Transverse colon (tissue), 4 donors: ENCODE data around the gene UAP1L1. TPM values are rescaled to one million over a fixed set of nuclear protein-coding genes. Genes with fewer than 3 reads are reported as not detected.

Source experiments
- DNase-seq: peaks from one replicate; pipeline ENCODE4 v3.0.0-alpha.2; 2019
- H3K27ac ChIP-seq, 4 donors: fragments of 200-600 bp; sonication (generic); 2 replicates each; pipeline ENCODE4 v1.5.1; 2016 to 2018; ENCODE audit warnings: inconsistent platforms in 4 of 4
- H3K27me3 ChIP-seq: fragments of 200-600 bp; sonication (generic); 2 replicates; pipeline ENCODE4 v1.5.1; 2017; ENCODE audit warnings: inconsistent platforms
- H3K36me3 ChIP-seq, 4 donors: fragments of 200-600 bp; sonication (generic); 2 replicates each; pipeline ENCODE4 v1.5.1; 2017 to 2019; ENCODE audit warnings: inconsistent platforms in 4 of 4
- H3K4me1 ChIP-seq, 4 donors: fragments of 200-600 bp; sonication (generic); 2 replicates each; pipeline ENCODE4 v1.5.1; 2017 to 2020; ENCODE audit warnings: inconsistent platforms in 4 of 4
- H3K4me3 ChIP-seq, 4 donors: fragments of 200-600 bp; sonication (generic); 1 replicate in 1 of 4; 2 replicates in 3 of 4; pipeline versions ENCODE4 v1.5.1 to v1.6.1; 2017 to 2019; ENCODE audit warnings: inconsistent platforms in 4 of 4
- H3K9me3 ChIP-seq, 2 donors: fragments of 200-600 bp; sonication (generic); 2 replicates each; pipeline ENCODE4 v1.5.1; 2017 to 2019; ENCODE audit warnings: inconsistent platforms in 2 of 2
- CTCF ChIP-seq, 5 experiments: fragments of 200-600 bp in 3 of 5; fragments of 450-650 bp in 2 of 5; sonication (generic) in 3 of 5; IDR thresholded peaks; 1 replicate in 2 of 5; 2 replicates in 3 of 5; pipeline ENCODE4 v1.5.1; 2016 to 2017; ENCODE audit warnings: antibody characterized with exemption in 5 of 5, inconsistent platforms in 3 of 5, mild to moderate bottlenecking in 2 of 5, moderate library complexity in 1 of 5
- EP300 ChIP-seq: sonication (generic); formaldehyde crosslinking; IDR thresholded peaks from one replicate; pipeline ENCODE4 v1.6.1; 2017; ENCODE audit warnings: antibody characterized with exemption, low read depth
- POLR2A ChIP-seq: fragments of 450-650 bp; IDR thresholded peaks from one replicate; pipeline ENCODE4 v1.6.1; 2016; ENCODE audit warnings: antibody characterized with exemption, mild to moderate bottlenecking, moderate library complexity
- POLR2AphosphoS5 ChIP-seq, 3 donors: sonication (generic); formaldehyde crosslinking; IDR thresholded peaks; one replicate each; pipeline ENCODE4 v1.6.1; 2016; ENCODE audit warnings: antibody characterized with exemption in 3 of 3
- WGBS, 2 donors: methylation state at CpG; one replicate each; pipeline ENCODE4 v1.1.5; 2018; ENCODE audit warnings: low coverage in 1 of 2; 5-methylcytosine and 5-hydroxymethylcytosine counted together
- in situ Hi-C, 4 donors: fragments of 200-750 bp; cut with MboI; loops; one replicate each; pipeline versions ENCODE4 v1.15.0 to v1.15.1; 2017; ENCODE audit warnings: low sequenced_read_pairs in 3 of 4, low pct_ligation_motif_present in 1 of 4, low pct_unique_long_range_greater_than_20kb in 1 of 4
- intact Hi-C: fragments of 100-400 bp; cut with DNase I; formaldehyde crosslinking; loops from one replicate; pipeline ENCODE4 v1.15.1; 2023; ENCODE audit warnings: low total_unique reads
- total RNA-seq, 4 donors: library from RNA; depleted of rRNA; stranded (reverse); fragments of >200 nt; gene quantifications; one replicate each; pipeline ENCODE4 v1.1.0, GENCODE V29; 2016

Gene UAP1L1
- total RNA-seq, 4 donors from 2014 or later: 6.4 to 28.8 (median 11.7) TPM

- intact Hi-C loops: no loop called here
- TF ChIP-seq EP300 (no peak), CTCF (IDR thresholded peaks at IDR 0.05) (no peak), POLR2A (no peak), POLR2AphosphoS5 (IDR thresholded peaks at IDR 0.05) (no peak)
Measured at GRCh38 chr9:137105814-137106661, 28.7 kb downstream of the UAP1L1 start.

GRCh38 chr9:137106662-137107250 lies 29.4 kb downstream of the UAP1L1 start:
- in situ Hi-C loops: loop anchor here in 1 of 4 donors (25.0 kb wide), 1 partner anchor 106 kb away; the partner anchor contains the start of genes NDOR1, RNF208, TMEM203 and TPRN
- no peak overlapping the region for H3K27ac ChIP-seq
- DNase-seq: no peak
- WGBS, 2 donors: 95% methylated on average over 27 of the region's 27 CpGs; no CpG with 5 or more reads in 1 of the 2 donors
- intact Hi-C loops: no loop called here
- no peaks in the 10 kb centered on the region for H3K9me3 ChIP-seq
- no peaks in the 10 kb centered on the region for H3K4me1 ChIP-seq
- H3K4me3 ChIP-seq: no peak overlapping the region
- H3K36me3 ChIP-seq: peaks cover 0 to 27% (median under 1%) of the 10 kb centered on the region in 4 donors
- no peaks in the 10 kb centered on the region for H3K27me3 ChIP-seq
- TF ChIP-seq POLR2A (no peak), POLR2AphosphoS5 (IDR thresholded peaks at IDR 0.05) (no peak), EP300 (no peak), CTCF (IDR thresholded peaks at IDR 0.05) (no peak)

More at GRCh38 chr9:137105814-137106661, 28.7 kb downstream of the UAP1L1 start:
- in situ Hi-C loops: loop anchor here in 1 of 4 donors (25.0 kb wide), 1 partner anchor 106 kb away; the partner anchor contains the start of genes NDOR1, RNF208, TMEM203 and TPRN
- Histone ChIP-seq H3K27me3 (no peaks in the 10 kb centered on the region), H3K36me3 (peaks cover 0 to 34% (median 6%) of the 10 kb centered on the region in 4 donors), H3K4me1 (no peaks in the 10 kb centered on the region), H3K27ac (no peak overlapping the region), H3K9me3 (no peaks in the 10 kb centered on the region), H3K4me3 (no peak overlapping the region)
- WGBS, 2 donors: 95% methylated on average over 27 of the region's 31 CpGs; no CpG with 5 or more reads in 1 of the 2 donors
- no peak for DNase-seq

GRCh38 chr9:137107312-137107921 lies 30.1 kb downstream of the UAP1L1 start:
- no peak overlapping the region for H3K27ac ChIP-seq
- TF ChIP-seq POLR2AphosphoS5 (IDR thresholded peaks at IDR 0.05) (no peak), CTCF (IDR thresholded peaks at IDR 0.05) (no peak), EP300 (no peak), POLR2A (no peak)
- no peak for DNase-seq
- no peaks in the 10 kb centered on the region for H3K9me3 ChIP-seq
- WGBS, 2 donors: 90% methylated on average over 27 of the region's 27 CpGs; no CpG with 5 or more reads in 1 of the 2 donors
- H3K4me3 ChIP-seq: no peak overlapping the region
- in situ Hi-C loops (loop anchor here in 1 of 4 donors (25.0 kb wide), 1 partner anchor 105 kb away; the partner anchor contains the start of genes NDOR1, RNF208, TMEM203 and TPRN), intact Hi-C loops (no loop called here)
- H3K4me1 ChIP-seq: no peaks in the 10 kb centered on the region
- no peaks in the 10 kb centered on the region for H3K27me3 ChIP-seq
- H3K36me3 ChIP-seq: peaks cover 0 to 22% (median 0%) of the 10 kb centered on the region in 4 donors
